ENCODE results near the gene RGS11. TPM values are rescaled to one million over a fixed set of nuclear protein-coding genes. Genes with fewer than 3 reads are reported as not detected.

Gene RGS11
- total RNA-seq, 1 experiment from 2014 or later = 0.69 TPM

- H3K4me3 ChIP-seq (ENCODE audit: insufficient read depth, low read depth, low read length) = peak overlapping the region; percentile 97
These were observed 47.4 kb downstream of the RGS11 start for GRCh38 chr16:228151-228851.

DNA sequence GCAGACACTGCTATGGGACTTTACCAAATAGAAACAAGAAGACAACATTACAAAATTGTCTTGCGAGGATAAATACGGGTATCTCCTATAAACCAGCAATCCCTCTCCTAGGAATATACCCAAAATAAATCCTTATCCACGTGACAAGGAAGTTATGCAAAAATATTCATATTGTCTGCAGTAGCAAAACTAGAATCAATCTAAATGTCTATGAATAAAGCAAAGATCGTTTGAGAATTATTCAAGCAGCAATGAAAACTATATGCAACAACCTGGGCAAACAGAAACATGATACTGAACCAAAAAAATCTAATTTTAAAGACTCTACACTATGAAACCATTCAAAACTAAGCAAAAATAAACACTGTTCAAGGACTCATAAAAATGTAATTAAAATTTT lies 55.7 kb downstream of the RGS11 start:
- H3K4me3 ChIP-seq (ENCODE audit: insufficient read depth, low read depth, low read length) = no peak overlapping the region
- H3K36me3 ChIP-seq (replicated peaks; ENCODE audit: control insufficient read depth, insufficient read depth, low read length) = peaks cover 30% of the 10 kb centered on the region
- no peak for DNase-seq
- H3K27me3 ChIP-seq (ENCODE audit: control insufficient read depth, insufficient read depth, low read length) = no peaks in the 10 kb centered on the region

More at GRCh38 chr16:228151-228851, 47.4 kb downstream of the RGS11 start:
- Histone ChIP-seq H3K36me3 (replicated peaks; ENCODE audit: control insufficient read depth, insufficient read depth, low read length) (peaks cover 22% of the 10 kb centered on the region), H3K27me3 (ENCODE audit: control insufficient read depth, insufficient read depth, low read length) (no peaks in the 10 kb centered on the region)
- no peak for DNase-seq

Other genes starting within 250 kb of the RGS11 start
- gene POLR3K, start 222.3 kb downstream of the RGS11 start, total RNA-seq (2014; rRNA removed; shearing (Covaris generic)) = 11.0 and 13.5 TPM in 2 replicates
- gene SNRNP25, start 222.1 kb downstream of the RGS11 start, total RNA-seq (2014; rRNA removed; shearing (Covaris generic)) = 39.5 and 52.9 TPM in 2 replicates
- gene RHBDF1, start 203.3 kb downstream of the RGS11 start, total RNA-seq (2014; rRNA removed; shearing (Covaris generic)) = 38.2 and 42.5 TPM in 2 replicates
- gene MPG, start 197.7 kb downstream of the RGS11 start, total RNA-seq (2014; rRNA removed; shearing (Covaris generic)) = 140 and 181 TPM in 2 replicates
- gene NPRL3, start 137.3 kb downstream of the RGS11 start, total RNA-seq (2014; rRNA removed; shearing (Covaris generic)) = 9.9 and 10.9 TPM in 2 replicates
- gene HBZ, start 123.3 kb downstream of the RGS11 start, total RNA-seq (2014; rRNA removed; shearing (Covaris generic)) = not detected in 2 replicates
- gene HBM, start 110.0 kb downstream of the RGS11 start, total RNA-seq (2014; rRNA removed; shearing (Covaris generic)) = not detected in 2 replicates
- not detected in 2 replicates for gene HBA2, start 103.1 kb downstream of the RGS11 start, total RNA-seq (2014; rRNA removed; shearing (Covaris generic))
- not detected in 2 replicates for gene HBA1, start 99.3 kb downstream of the RGS11 start, total RNA-seq (2014; rRNA removed; shearing (Covaris generic))
- 0.59 and 1.6 TPM in 2 replicates for gene HBQ1, start 95.5 kb downstream of the RGS11 start, total RNA-seq (2014; rRNA removed; shearing (Covaris generic))
- 56.6 and 92.9 TPM in 2 replicates for gene LUC7L, start 46.5 kb downstream of the RGS11 start, total RNA-seq (2014; rRNA removed; shearing (Covaris generic))
- 106 and 120 TPM in 2 replicates for gene FAM234A, start 41.1 kb downstream of the RGS11 start, total RNA-seq (2014; rRNA removed; shearing (Covaris generic))
- gene ARHGDIG, start 4.6 kb upstream of the RGS11 start, total RNA-seq (2014; rRNA removed; shearing (Covaris generic)) = 4.0 and 5.3 TPM in 2 replicates
- 0.15 and 2.1 TPM in 2 replicates for gene PDIA2, start 7.2 kb upstream of the RGS11 start, total RNA-seq (2014; rRNA removed; shearing (Covaris generic))
- gene AXIN1, start 76.8 kb upstream of the RGS11 start, total RNA-seq (2014; rRNA removed; shearing (Covaris generic)) = 52.4 and 57.8 TPM in 2 replicates
- gene MRPL28, start 94.6 kb upstream of the RGS11 start, total RNA-seq (2014; rRNA removed; shearing (Covaris generic)) = 225 and 242 TPM in 2 replicates
- 107 and 112 TPM in 2 replicates for gene PGAP6, start 106.0 kb upstream of the RGS11 start, total RNA-seq (2014; rRNA removed; shearing (Covaris generic))
- 400 and 507 TPM in 2 replicates for gene NME4, start 121.3 kb upstream of the RGS11 start, total RNA-seq (2014; rRNA removed; shearing (Covaris generic))
- 20.1 and 21.4 TPM in 2 replicates for gene DECR2, start 125.9 kb upstream of the RGS11 start, total RNA-seq (2014; rRNA removed; shearing (Covaris generic))
- 25.2 and 27.9 TPM in 2 replicates for gene RAB11FIP3, start 149.7 kb upstream of the RGS11 start, total RNA-seq (2014; rRNA removed; shearing (Covaris generic))

Data from H7 (cell line).